OCI-LY3 (cell line): ENCODE results near the gene RBM23.

Experiments
- H2AFZ ChIP-seq: fragments of 200-600, 300-600 bp; shearing (Covaris generic); 2 replicates; pipeline ENCODE4 v1.6.0; 2014; ENCODE audit warnings: antibody characterized with exemption, low read depth, low read length
- H3K27ac ChIP-seq: fragments of 200-600, 300-600 bp; sonication (generic); 2 replicates; pipeline ENCODE4 v1.5.1; 2014; ENCODE audit warnings: mild to moderate bottlenecking, low read length, moderate library complexity, mixed read lengths
- H3K27me3 ChIP-seq: fragments of 200-600, 300-600 bp; sonication (generic); 2 replicates; pipeline ENCODE4 v1.6.1; 2014; ENCODE audit warnings: low read depth, low read length, mixed read lengths
- H3K36me3 ChIP-seq: fragments of 200-600, 300-600 bp; sonication (generic); replicated peaks from 2 replicates; pipeline ENCODE3; 2014; ENCODE audit warnings: low read depth, low read length, mixed read lengths
- H3K4me1 ChIP-seq: fragments of 300-600, 200-600 bp; sonication (generic); 2 replicates; pipeline ENCODE4 v1.6.1; 2014; ENCODE audit warnings: low read length, mixed read lengths
- H3K4me2 ChIP-seq: fragments of 200-600, 300-600 bp; sonication (generic); 2 replicates; pipeline ENCODE4 v1.6.1; 2014; ENCODE audit warnings: low read length, mixed read lengths
- H3K4me3 ChIP-seq: fragments of 300-600, 200-600 bp; sonication (generic); 2 replicates; pipeline ENCODE4 v1.5.1; 2014; ENCODE audit warnings: antibody characterized with exemption, mild to moderate bottlenecking, low read length, moderate library complexity
- H3K79me2 ChIP-seq: fragments of 300-600, 200-600 bp; shearing (Covaris generic); 2 replicates; pipeline ENCODE4 v1.6.1; 2014; ENCODE audit warnings: mild to moderate bottlenecking, low read length, mixed read lengths
- H3K9ac ChIP-seq: fragments of 300-600, 200-600 bp; shearing (Covaris generic); 2 replicates; pipeline ENCODE4 v1.6.0; 2014; ENCODE audit warnings: mild to moderate bottlenecking, low read length, moderate library complexity
- H3K9me3 ChIP-seq: fragments of 200-600, 300-600 bp; shearing (Covaris generic); 2 replicates; pipeline ENCODE4 v1.6.1; 2014; ENCODE audit warnings: low read length, mixed read lengths; ENCODE audit not compliant: insufficient read depth
- H4K20me1 ChIP-seq: fragments of 200-600, 300-600 bp; sonication (generic); 2 replicates; pipeline ENCODE4 v1.6.1; 2016; ENCODE audit warnings: low read length, mixed read lengths; ENCODE audit not compliant: insufficient read depth
- CTCF ChIP-seq: fragments of 200-600, 300-600 bp; sonication (generic); IDR thresholded peaks from 2 replicates; pipeline ENCODE4 v1.5.1; 2014; ENCODE audit warnings: antibody characterized with exemption, low read length, low read depth
- EZH2phosphoT487 ChIP-seq: fragments of 200-600 bp; shearing (Covaris generic); IDR thresholded peaks from 2 replicates; pipeline ENCODE4 v1.6.1; 2018; ENCODE audit warnings: antibody characterized with exemption, mixed run types, low read depth

Gene RBM23

DNA sequence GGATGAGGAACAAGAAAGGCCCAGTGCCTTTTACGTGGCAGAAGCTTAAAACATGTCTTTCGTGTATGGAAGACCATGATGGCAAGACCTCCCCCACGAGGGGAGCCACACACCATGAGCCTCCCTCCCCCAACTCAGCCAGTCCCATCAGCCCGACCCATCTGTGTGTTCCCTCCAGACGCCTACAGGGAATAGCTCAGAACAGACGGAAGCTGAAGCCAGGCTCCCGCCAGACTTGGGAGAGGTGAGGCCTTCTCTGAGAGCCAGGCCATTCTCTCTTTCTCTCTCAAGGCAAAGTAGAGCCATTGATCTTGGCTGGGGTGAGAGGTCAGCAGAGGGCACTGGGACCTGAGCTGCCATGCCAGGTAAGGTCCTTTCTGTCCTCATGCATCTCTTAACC lies 26.5 kb downstream of the RBM23 start:
- Histone ChIP-seq H3K27me3 (no peaks in the 10 kb centered on the region), H3K27ac (no peak overlapping the region), H2AFZ (no peak overlapping the region), H3K79me2 (no peaks in the 10 kb centered on the region), H3K4me1 (peaks cover 11% of the 10 kb centered on the region), H3K9me3 (no peaks in the 10 kb centered on the region), H3K36me3 (peaks cover 6% of the 10 kb centered on the region), H3K4me2 (no peak overlapping the region), H3K4me3 (no peak overlapping the region), H3K9ac (no peak overlapping the region), H4K20me1 (no peaks in the 10 kb centered on the region)
- TF ChIP-seq EZH2phosphoT487 (no peak), CTCF (no peak)

GRCh38 chr14:22890416-22890815 lies 28.5 kb downstream of the RBM23 start:
- TF ChIP-seq EZH2phosphoT487: no peak
- no peak for TF ChIP-seq CTCF
- Histone ChIP-seq H3K9ac (no peak overlapping the region), H2AFZ (no peak overlapping the region), H3K4me3 (no peak overlapping the region), H3K27me3 (no peaks in the 10 kb centered on the region), H3K27ac (no peak overlapping the region), H3K4me2 (no peak overlapping the region), H4K20me1 (no peaks in the 10 kb centered on the region), H3K79me2 (no peaks in the 10 kb centered on the region), H3K4me1 (peaks cover 19% of the 10 kb centered on the region), H3K36me3 (no peaks in the 10 kb centered on the region), H3K9me3 (no peaks in the 10 kb centered on the region)

- no peaks in the 10 kb centered on the region for H3K9me3 ChIP-seq
- H3K4me2 ChIP-seq: 0 out of 2 replicates have a peak overlapping the region, but pooled peaks have one; percentile 63
- H3K4me1 ChIP-seq: peaks cover 19% of the 10 kb centered on the region
- no peak overlapping the region for H3K9ac ChIP-seq
- no peaks in the 10 kb centered on the region for H3K36me3 ChIP-seq
- no peaks in the 10 kb centered on the region for H3K79me2 ChIP-seq
- no peak overlapping the region for H2AFZ ChIP-seq
- no peak overlapping the region for H3K4me3 ChIP-seq
- H4K20me1 ChIP-seq: no peaks in the 10 kb centered on the region
- TF ChIP-seq CTCF (no peak), EZH2phosphoT487 (no peak)
- no peak overlapping the region for H3K27ac ChIP-seq
- no peaks in the 10 kb centered on the region for H3K27me3 ChIP-seq
Observed at GRCh38 chr14:22888662-22889061, 30.3 kb downstream of the RBM23 start.

DNA sequence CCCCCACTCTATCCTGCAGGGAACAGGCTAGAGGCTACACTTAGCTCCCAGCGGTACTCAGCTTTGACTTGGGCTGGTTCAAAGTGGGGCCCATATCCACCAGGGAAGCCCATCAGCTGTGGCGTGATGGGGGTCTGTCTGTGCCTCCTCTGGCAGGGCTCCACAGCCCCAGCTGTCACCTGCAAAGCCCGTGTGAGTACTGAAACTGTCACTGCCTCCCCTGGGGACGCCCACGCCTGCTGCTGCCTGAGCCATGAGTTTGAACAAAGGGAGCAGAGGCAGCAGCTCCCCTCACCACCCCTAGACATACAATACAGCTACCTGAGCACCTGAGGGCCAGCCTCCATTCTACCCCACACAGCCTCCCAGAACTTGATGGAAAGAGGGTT lies 31.0 kb downstream of the RBM23 start:
- no peak overlapping the region for H3K27ac ChIP-seq
- H3K4me3 ChIP-seq: peak overlapping the region; percentile 70; the same call in 1 of the 2 replicates
- no peaks in the 10 kb centered on the region for H3K27me3 ChIP-seq
- TF ChIP-seq EZH2phosphoT487 (no peak), CTCF (no peak)
- no peaks in the 10 kb centered on the region for H3K36me3 ChIP-seq
- no peaks in the 10 kb centered on the region for H3K79me2 ChIP-seq
- H2AFZ ChIP-seq: no peak overlapping the region
- no peaks in the 10 kb centered on the region for H4K20me1 ChIP-seq
- H3K9ac ChIP-seq: no peak overlapping the region
- no peaks in the 10 kb centered on the region for H3K9me3 ChIP-seq
- H3K4me2 ChIP-seq: peak overlapping the region; percentile 63
- peaks cover 19% of the 10 kb centered on the region for H3K4me1 ChIP-seq
